ENCODE data around the gene EEFSEC. TPM values are rescaled to one million over a fixed set of nuclear protein-coding genes. Genes with fewer than 3 reads are reported as not detected.

Gene EEFSEC
- total RNA-seq, 2 donors from 2014 or later, result 12.9 to 13.0 TPM

GRCh38 chr3:128351546-128351945 is 198.3 kb downstream of the EEFSEC start:
- DNase-seq (ENCODE audit: low spot score), result no peak
- intact Hi-C loops (cut with DNase I), result no loop called here

DNA sequence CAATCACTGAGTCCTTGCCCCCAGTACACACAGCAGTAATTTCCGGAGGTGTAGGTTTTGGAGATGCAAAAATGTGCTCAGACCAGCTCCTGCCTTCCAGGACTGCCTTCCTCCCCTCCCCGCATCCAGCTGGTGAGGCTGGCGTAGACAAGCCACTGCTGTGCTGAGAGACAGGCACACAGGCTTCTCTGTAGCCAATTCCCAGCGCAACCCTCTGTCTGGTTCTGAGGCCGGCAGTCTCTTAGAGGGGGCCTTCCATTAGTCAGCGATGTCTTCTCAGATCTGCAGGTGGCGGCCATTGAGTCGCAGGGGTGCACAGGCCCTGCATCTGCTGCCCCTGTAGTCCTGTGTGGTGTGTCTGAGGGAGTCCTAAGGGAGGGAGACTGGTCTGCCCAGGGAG is 199.0 kb downstream of the EEFSEC start:
- intact Hi-C loops (cut with DNase I), result no loop called here
- no peak for DNase-seq (ENCODE audit: low spot score)

GRCh38 chr3:128353361-128353965 is 200.2 kb downstream of the EEFSEC start:
- DNase-seq (ENCODE audit: low spot score), result no peak
- intact Hi-C loops (cut with DNase I), result no loop called here

- intact Hi-C loops (cut with DNase I), result no loop called here
- no peak for DNase-seq (ENCODE audit: low spot score)
Observed at GRCh38 chr3:128353991-128354687, 200.9 kb downstream of the EEFSEC start.

DNA sequence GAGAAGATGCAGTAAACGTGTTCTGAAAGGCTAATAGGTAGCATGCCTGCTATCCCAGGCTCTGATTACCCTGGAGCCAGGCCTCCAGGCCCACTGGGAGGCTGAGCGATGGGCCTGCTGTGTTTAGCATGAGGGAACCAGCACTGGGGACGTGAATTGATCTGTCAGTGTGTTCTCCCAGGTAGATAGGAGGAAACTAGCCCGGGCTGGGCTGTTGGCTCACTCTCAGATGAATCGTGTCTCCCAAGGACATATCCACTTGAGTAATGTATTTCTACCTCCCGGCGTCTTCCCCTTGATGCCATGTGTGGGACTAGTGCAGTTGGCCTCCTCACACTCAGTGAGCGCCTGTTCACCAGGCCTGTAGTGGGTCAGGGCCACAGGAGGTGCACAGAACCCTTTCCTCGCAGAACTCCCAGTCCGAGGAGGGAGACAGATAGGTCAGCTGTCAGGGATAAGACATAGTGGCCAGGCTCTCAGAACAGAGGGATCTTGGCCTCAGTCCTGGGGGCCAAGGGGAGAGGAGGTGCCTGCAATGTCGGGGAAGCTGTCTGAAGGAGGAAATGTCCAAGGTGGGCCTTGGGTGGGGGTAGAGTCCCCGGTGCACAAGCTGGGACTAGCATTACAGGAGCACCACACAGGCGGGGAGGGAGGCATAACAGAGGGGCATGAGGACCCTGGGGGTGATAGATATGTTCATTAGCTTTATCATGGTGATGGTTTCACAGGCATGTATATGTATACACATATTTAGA is 201.7 kb downstream of the EEFSEC start:
- no peak for DNase-seq (ENCODE audit: low spot score)

GRCh38 chr3:128355543-128355919 is 202.2 kb downstream of the EEFSEC start:
- intact Hi-C loops (cut with DNase I), result no loop called here

More for the DNA sequence above, 201.7 kb downstream of the EEFSEC start:
- intact Hi-C loops (cut with DNase I), result no loop called here

GRCh38 chr3:128356822-128357221 is 203.5 kb downstream of the EEFSEC start:
- no peak for DNase-seq (ENCODE audit: low spot score)
- intact Hi-C loops (cut with DNase I), result no loop called here

More at GRCh38 chr3:128355543-128355919, 202.2 kb downstream of the EEFSEC start:
- DNase-seq (ENCODE audit: low spot score), result no peak

- intact Hi-C loops (cut with DNase I), result no loop called here
- DNase-seq (ENCODE audit: low spot score), result no peak
Observed at GRCh38 chr3:128357538-128357937, 204.3 kb downstream of the EEFSEC start.

- intact Hi-C loops (cut with DNase I), result no loop called here
- DNase-seq (ENCODE audit: low spot score), result no peak
Observed at GRCh38 chr3:128358156-128358895, 205.0 kb downstream of the EEFSEC start.

DNA sequence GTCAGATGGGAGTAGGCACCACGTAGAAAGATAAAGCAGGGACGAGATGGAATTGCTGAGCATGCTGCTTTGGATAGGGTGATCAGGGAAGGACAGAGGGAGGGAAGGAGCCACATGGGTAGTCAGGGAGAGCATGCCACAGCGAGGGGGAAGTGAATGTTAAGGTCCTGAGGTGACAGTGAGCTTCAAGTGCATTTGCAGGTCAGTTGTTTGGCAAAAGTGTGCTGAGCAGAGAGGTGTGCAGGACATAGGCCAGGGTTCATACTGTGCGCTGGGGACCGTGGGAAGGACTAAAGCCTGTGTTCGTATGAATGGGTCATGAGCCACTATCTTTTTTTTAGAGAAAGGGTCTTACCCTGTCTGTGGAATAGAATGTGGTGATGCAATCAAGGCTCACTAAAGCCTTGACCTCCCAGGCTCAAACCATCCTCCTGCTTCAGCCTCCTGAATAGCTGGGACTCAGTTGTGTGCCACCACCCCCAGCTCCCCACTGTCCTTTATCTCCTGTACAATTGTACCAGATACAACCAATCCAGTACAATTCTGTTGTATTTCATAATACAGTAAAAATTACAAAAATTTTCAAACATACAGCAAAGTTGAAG is 205.9 kb downstream of the EEFSEC start:
- no peak for DNase-seq (ENCODE audit: low spot score)
- intact Hi-C loops (cut with DNase I), result no loop called here

DNA sequence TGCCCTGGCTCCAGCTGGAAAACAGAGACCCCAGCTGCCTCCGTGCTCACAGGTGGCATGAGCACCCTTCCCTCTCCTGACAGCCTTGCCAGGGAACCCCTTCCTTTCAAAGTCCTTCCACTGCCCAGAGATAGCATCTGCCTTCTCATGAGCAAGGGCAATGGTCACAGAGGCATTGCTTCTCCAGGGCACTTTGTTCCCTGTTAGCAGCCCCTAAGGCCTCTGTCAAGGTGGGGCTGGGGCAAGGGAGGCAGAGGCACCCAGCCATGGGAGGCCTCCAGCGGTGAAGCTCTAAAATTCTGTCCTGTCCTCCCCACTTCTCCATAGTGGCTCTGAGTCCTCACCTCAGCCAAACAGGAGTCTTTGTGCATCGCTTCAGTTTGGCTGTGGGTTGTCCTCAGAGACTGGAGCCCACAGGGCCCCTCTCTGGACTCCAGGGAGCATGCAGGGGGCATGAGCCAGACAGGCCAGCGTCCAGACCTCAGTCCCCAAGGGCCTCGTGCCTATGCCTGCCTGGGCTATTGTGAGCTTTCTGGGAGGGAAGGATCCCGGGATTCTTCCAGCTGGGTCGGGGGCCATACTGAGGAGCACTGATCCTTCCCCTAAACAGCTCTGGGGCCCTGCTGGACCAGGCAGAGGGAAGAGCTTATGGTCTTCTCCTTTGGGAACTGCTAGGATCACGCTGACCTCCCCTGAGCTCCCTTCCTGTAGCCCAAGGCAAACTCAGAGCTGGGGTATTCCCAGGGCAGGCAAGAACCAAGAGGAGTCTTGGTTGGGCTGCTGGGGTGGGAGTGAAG is 206.8 kb downstream of the EEFSEC start:
- intact Hi-C loops (cut with DNase I), result no loop called here
- no peak for DNase-seq (ENCODE audit: low spot score)

DNA sequence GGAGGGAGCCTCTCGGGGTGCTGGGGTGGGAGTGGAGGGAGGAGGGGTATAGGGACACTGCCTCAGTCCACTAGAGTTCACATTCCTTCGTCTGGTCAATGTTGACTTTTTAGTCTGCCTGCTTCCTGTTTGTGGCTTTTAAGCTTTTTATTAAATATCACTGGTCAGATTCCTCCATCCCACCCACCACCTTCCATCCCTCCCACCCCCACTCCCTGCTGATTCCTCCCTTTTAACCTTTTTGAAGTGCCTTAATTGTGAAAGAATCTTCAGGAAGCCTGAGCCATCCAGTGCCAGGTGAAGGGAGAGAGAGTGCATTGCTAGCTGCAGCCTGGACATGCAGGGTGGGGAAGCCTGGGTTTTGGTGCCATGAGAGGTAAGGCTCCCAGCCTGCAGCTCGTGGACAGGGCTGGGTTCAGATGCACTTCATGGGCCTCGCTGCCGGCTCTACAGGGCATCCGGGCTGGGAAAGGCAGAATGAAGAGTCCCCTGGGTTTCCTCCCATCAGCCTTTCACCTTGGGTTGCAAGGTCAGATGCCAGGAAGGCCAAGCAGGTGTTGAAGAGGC is 207.5 kb downstream of the EEFSEC start:
- no peak for DNase-seq (ENCODE audit: low spot score)
- intact Hi-C loops (cut with DNase I), result no loop called here

- intact Hi-C loops (cut with DNase I), result no loop called here
- DNase-seq (ENCODE audit: low spot score), result no peak
Observed at GRCh38 chr3:128362026-128362965, 209.0 kb downstream of the EEFSEC start.

- intact Hi-C loops (cut with DNase I), result no loop called here
- DNase-seq (ENCODE audit: low spot score), result no peak
Observed at GRCh38 chr3:128364291-128364690, 211.0 kb downstream of the EEFSEC start.

GRCh38 chr3:128364808-128365360 is 211.6 kb downstream of the EEFSEC start:
- intact Hi-C loops (cut with DNase I), result no loop called here
- no peak for DNase-seq (ENCODE audit: low spot score)

GRCh38 chr3:128366136-128366535 is 212.9 kb downstream of the EEFSEC start:
- no peak for DNase-seq (ENCODE audit: low spot score)
- intact Hi-C loops (cut with DNase I), result no loop called here

- DNase-seq (ENCODE audit: low spot score), result no peak
- intact Hi-C loops (cut with DNase I), result no loop called here
Observed at GRCh38 chr3:128366652-128367051, 213.4 kb downstream of the EEFSEC start.
